ENCODE results near the gene RMRP.

RMRP gene

DNA sequence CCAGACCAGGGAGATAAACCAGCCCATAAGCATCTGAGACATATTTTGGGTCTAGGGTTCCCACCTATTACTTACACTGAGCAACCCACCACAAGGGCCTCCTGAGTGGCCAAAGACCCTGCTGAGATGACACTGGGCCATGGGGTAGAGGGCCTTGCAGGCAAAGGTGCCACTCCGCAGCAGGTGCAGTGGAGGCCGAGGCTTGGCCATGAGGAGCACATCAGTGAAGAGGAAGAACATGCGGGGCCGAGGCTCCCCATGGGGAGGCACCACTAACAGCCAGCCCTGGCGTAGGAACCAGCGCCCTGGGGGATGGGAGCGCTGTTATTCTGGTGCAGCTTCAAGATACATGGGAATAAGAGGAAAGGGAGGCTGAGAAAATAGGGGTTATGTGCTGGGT lies 4.6 kb upstream of the RMRP start:
- Histone ChIP-seq H3K4me3 (replicated peaks; ENCODE audit: insufficient read depth, low read length) (no peak overlapping the region), H3K27ac (replicated peaks) (no peak overlapping the region), H3K27me3 (ENCODE audit: insufficient read depth, poor library complexity, severe bottlenecking) (no peaks in the 10 kb centered on the region)
- no peak for DNase-seq (ENCODE audit: low read depth in 1 of 2, low spot score in 1 of 2)
- no peak for TF ChIP-seq POLR2AphosphoS5 (IDR thresholded peaks at IDR 0.05; ENCODE audit: low read depth)
- TF ChIP-seq, protein P1, sequence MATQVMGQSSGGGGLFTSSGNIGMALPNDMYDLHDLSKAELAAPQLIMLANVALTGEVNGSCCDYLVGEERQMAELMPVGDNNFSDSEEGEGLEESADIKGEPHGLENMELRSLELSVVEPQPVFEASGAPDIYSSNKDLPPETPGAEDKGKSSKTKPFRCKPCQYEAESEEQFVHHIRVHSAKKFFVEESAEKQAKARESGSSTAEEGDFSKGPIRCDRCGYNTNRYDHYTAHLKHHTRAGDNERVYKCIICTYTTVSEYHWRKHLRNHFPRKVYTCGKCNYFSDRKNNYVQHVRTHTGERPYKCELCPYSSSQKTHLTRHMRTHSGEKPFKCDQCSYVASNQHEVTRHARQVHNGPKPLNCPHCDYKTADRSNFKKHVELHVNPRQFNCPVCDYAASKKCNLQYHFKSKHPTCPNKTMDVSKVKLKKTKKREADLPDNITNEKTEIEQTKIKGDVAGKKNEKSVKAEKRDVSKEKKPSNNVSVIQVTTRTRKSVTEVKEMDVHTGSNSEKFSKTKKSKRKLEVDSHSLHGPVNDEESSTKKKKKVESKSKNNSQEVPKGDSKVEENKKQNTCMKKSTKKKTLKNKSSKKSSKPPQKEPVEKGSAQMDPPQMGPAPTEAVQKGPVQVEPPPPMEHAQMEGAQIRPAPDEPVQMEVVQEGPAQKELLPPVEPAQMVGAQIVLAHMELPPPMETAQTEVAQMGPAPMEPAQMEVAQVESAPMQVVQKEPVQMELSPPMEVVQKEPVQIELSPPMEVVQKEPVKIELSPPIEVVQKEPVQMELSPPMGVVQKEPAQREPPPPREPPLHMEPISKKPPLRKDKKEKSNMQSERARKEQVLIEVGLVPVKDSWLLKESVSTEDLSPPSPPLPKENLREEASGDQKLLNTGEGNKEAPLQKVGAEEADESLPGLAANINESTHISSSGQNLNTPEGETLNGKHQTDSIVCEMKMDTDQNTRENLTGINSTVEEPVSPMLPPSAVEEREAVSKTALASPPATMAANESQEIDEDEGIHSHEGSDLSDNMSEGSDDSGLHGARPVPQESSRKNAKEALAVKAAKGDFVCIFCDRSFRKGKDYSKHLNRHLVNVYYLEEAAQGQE (IDR thresholded peaks at IDR 0.05; ENCODE audit: insufficient replicate concordance, low read depth) = no peak
- no peak for TF ChIP-seq GABPA (IDR thresholded peaks at IDR 0.05; ENCODE audit: low read depth)
- TF ChIP-seq SPI1 (IDR thresholded peaks at IDR 0.05; ENCODE audit: borderline replicate concordance, low read depth) = no peak
- TF ChIP-seq CTCF (IDR thresholded peaks at IDR 0.05; ENCODE audit: insufficient read depth, low read length) = no peak

- DNase-seq (ENCODE audit: low read depth in 1 of 2, low spot score in 1 of 2) = no peak
- TF ChIP-seq, protein P1 (IDR thresholded peaks at IDR 0.05; ENCODE audit: insufficient replicate concordance, low read depth) = no peak
- TF ChIP-seq GABPA (IDR thresholded peaks at IDR 0.05; ENCODE audit: low read depth) = no peak
- no peak for TF ChIP-seq CTCF (IDR thresholded peaks at IDR 0.05; ENCODE audit: insufficient read depth, low read length)
- TF ChIP-seq POLR2AphosphoS5 (IDR thresholded peaks at IDR 0.05; ENCODE audit: low read depth) = no peak
- TF ChIP-seq SPI1 (IDR thresholded peaks at IDR 0.05; ENCODE audit: borderline replicate concordance, low read depth) = no peak
- Histone ChIP-seq H3K4me3 (replicated peaks; ENCODE audit: insufficient read depth, low read length) (no peak overlapping the region), H3K27me3 (ENCODE audit: insufficient read depth, poor library complexity, severe bottlenecking) (no peaks in the 10 kb centered on the region), H3K27ac (replicated peaks) (no peak overlapping the region)
These were observed 4.0 kb upstream of the RMRP start for GRCh38 chr9:35661756-35662350.

GRCh38 chr9:35660966-35661415 lies 3.2 kb upstream of the RMRP start:
- Histone ChIP-seq H3K4me3 (replicated peaks; ENCODE audit: insufficient read depth, low read length) (no peak overlapping the region), H3K27me3 (ENCODE audit: insufficient read depth, poor library complexity, severe bottlenecking) (no peaks in the 10 kb centered on the region), H3K27ac (replicated peaks) (no peak overlapping the region)
- no peak for DNase-seq (ENCODE audit: low read depth in 1 of 2, low spot score in 1 of 2)
- no peak for TF ChIP-seq GABPA (IDR thresholded peaks at IDR 0.05; ENCODE audit: low read depth)
- TF ChIP-seq, protein P1 (IDR thresholded peaks at IDR 0.05; ENCODE audit: insufficient replicate concordance, low read depth) = no peak
- TF ChIP-seq SPI1 (IDR thresholded peaks at IDR 0.05; ENCODE audit: borderline replicate concordance, low read depth) = no peak
- no peak for TF ChIP-seq CTCF (IDR thresholded peaks at IDR 0.05; ENCODE audit: insufficient read depth, low read length)
- no peak for TF ChIP-seq POLR2AphosphoS5 (IDR thresholded peaks at IDR 0.05; ENCODE audit: low read depth)

All from HL-60 (cell line).